A673 (cell line): ENCODE results near the gene LRP1B. TPM values are rescaled to one million over a fixed set of nuclear protein-coding genes. Genes with fewer than 3 reads are reported as not detected.

Source experiments
- BruUV-seq: library from RNA; stranded (reverse); fragments of 400-500 nt; replicated peaks from 2 replicates; lab custom pipeline; 2021; lab: Mats Ljungman, UMichigan
- CTCF ChIA-PET: fragments of 300-600 bp; sonication (Branson Sonifier 250); formaldehyde crosslinking; loops from one replicate; lab custom pipeline; 2022; ENCODE audit warnings: antibody characterized with exemption; lab: Charles Lee
- POLR2A ChIA-PET: fragments of 300-600 bp; sonication (Branson Sonifier 250); formaldehyde crosslinking; loops from one replicate; lab custom pipeline; 2022; ENCODE audit warnings: antibody characterized with exemption; ENCODE audit not compliant: low non-redundant PET; lab: Charles Lee
- DNase-seq: peaks from one replicate; pipeline ENCODE4 v3.0.0-alpha.2; 2015; ENCODE audit warnings: low spot score
- H3K27ac ChIP-seq: fragments of 200-600 bp; sonication (generic); 2 replicates; pipeline ENCODE4 v1.5.1; 2016; ENCODE audit warnings: mixed run types, low read depth, mild to moderate bottlenecking, mixed read lengths, antibody characterized with exemption, low read length; ENCODE audit not compliant: poor library complexity, severe bottlenecking
- H3K27me3 ChIP-seq: fragments of 200-600 bp; sonication (generic); replicated peaks from 2 replicates; pipeline ENCODE4 v1.6.1; 2017; ENCODE audit warnings: mixed run types, low read depth, mild to moderate bottlenecking, mixed read lengths, antibody characterized with exemption, low read length; ENCODE audit not compliant: insufficient read depth, poor library complexity
- H3K36me3 ChIP-seq: fragments of 200-600 bp; sonication (generic); 2 replicates; pipeline ENCODE4 v1.6.1; 2016; ENCODE audit warnings: mixed run types, mild to moderate bottlenecking, mixed read lengths, antibody characterized with exemption, low read length; ENCODE audit not compliant: insufficient read depth, poor library complexity, severe bottlenecking
- H3K4me1 ChIP-seq: fragments of 200-600 bp; sonication (generic); 2 replicates; pipeline ENCODE4 v1.6.1; 2017; ENCODE audit warnings: mixed run types, mild to moderate bottlenecking, mixed read lengths, antibody characterized with exemption, low read length; ENCODE audit not compliant: insufficient read depth, poor library complexity, severe bottlenecking
- H3K4me3 ChIP-seq: fragments of 200-600 bp; sonication (generic); 2 replicates; pipeline ENCODE4 v1.5.1; 2016; ENCODE audit warnings: low read depth, mixed run types, mild to moderate bottlenecking, mixed read lengths, low read length; ENCODE audit not compliant: poor library complexity, severe bottlenecking
- H3K9me3 ChIP-seq: fragments of 200-600 bp; sonication (generic); 2 replicates; pipeline ENCODE4 v1.6.1; 2016; ENCODE audit warnings: mixed run types, low read depth, mild to moderate bottlenecking, mixed read lengths, antibody characterized with exemption, low read length; ENCODE audit not compliant: poor library complexity, severe bottlenecking
- EZH2 ChIP-seq: fragments of 200-600 bp; sonication (generic); IDR thresholded peaks from 2 replicates; pipeline ENCODE4 v1.6.1; 2017; ENCODE audit warnings: borderline replicate concordance, low read depth, mild to moderate bottlenecking, mixed read lengths, antibody characterized with exemption, low read length; ENCODE audit not compliant: poor library complexity, severe bottlenecking
- intact Hi-C: fragments of 100-400 bp; cut with micrococcal nuclease; formaldehyde crosslinking; loops from one replicate; pipeline ENCODE4 v1.10.0; 2022; ENCODE audit not compliant: unreplicated experiment
- total RNA-seq: library from RNA; stranded (reverse); gene quantifications from 2 replicates; pipeline ENCODE4 v1.2.3, GENCODE V29; 2021
- TF ChIP-seq, protein P1 (sequence below): fragments of 300-800, 200-600 bp; sonication (generic); conservative IDR thresholded peaks from 2 replicates; pipeline ENCODE4 v1.5.1; 2017; ENCODE audit warnings: low read depth, mild to moderate bottlenecking, antibody characterized with exemption, low read length, moderate library complexity, mixed read lengths

Gene LRP1B
- total RNA-seq, 1 experiment from 2014 or later: 9.9 TPM

DNA sequence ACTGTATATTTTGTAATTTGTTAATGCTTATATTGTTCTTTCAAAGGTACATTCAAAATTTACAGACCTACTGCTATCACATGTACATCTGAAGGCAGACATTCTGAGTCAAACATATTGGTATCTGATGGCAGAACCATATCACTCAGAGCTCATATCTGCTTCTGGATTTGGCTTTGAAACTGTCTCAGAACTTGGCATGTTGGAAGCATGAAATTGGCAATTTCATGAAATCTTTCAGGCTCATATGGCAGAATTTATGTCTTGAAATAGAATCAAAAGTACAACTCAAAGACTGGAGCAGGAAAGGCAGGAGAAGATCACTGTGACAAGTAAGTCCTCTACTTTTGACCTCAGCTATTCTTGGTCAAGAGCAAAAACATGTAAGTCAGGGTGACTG lies 202.3 kb downstream of the LRP1B start:
- Histone ChIP-seq H3K4me1 (no peaks in the 10 kb centered on the region), H3K4me3 (no peak overlapping the region), H3K27me3 (no peaks in the 10 kb centered on the region), H3K36me3 (no peaks in the 10 kb centered on the region), H3K27ac (no peak overlapping the region), H3K9me3 (no peaks in the 10 kb centered on the region)
- POLR2A ChIA-PET: no interaction called here
- no peak for DNase-seq
- BruUV-seq: no TSS peak
- intact Hi-C loops: no loop called here
- TF ChIP-seq EZH2: no peak
- TF ChIP-seq, protein P1, sequence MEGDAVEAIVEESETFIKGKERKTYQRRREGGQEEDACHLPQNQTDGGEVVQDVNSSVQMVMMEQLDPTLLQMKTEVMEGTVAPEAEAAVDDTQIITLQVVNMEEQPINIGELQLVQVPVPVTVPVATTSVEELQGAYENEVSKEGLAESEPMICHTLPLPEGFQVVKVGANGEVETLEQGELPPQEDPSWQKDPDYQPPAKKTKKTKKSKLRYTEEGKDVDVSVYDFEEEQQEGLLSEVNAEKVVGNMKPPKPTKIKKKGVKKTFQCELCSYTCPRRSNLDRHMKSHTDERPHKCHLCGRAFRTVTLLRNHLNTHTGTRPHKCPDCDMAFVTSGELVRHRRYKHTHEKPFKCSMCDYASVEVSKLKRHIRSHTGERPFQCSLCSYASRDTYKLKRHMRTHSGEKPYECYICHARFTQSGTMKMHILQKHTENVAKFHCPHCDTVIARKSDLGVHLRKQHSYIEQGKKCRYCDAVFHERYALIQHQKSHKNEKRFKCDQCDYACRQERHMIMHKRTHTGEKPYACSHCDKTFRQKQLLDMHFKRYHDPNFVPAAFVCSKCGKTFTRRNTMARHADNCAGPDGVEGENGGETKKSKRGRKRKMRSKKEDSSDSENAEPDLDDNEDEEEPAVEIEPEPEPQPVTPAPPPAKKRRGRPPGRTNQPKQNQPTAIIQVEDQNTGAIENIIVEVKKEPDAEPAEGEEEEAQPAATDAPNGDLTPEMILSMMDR: no peak
- CTCF ChIA-PET: no interaction called here

GRCh38 chr2:141927536-141927935 lies 203.3 kb downstream of the LRP1B start:
- Histone ChIP-seq H3K4me1 (no peaks in the 10 kb centered on the region), H3K4me3 (no peak overlapping the region), H3K27ac (no peak overlapping the region), H3K27me3 (no peaks in the 10 kb centered on the region), H3K9me3 (no peaks in the 10 kb centered on the region), H3K36me3 (no peaks in the 10 kb centered on the region)
- ChIA-PET POLR2A (no interaction called here), CTCF (no interaction called here)
- no peak for TF ChIP-seq EZH2
- TF ChIP-seq, protein P1: no peak
- no peak for DNase-seq
- no TSS peak for BruUV-seq
- intact Hi-C loops: no loop called here

DNA sequence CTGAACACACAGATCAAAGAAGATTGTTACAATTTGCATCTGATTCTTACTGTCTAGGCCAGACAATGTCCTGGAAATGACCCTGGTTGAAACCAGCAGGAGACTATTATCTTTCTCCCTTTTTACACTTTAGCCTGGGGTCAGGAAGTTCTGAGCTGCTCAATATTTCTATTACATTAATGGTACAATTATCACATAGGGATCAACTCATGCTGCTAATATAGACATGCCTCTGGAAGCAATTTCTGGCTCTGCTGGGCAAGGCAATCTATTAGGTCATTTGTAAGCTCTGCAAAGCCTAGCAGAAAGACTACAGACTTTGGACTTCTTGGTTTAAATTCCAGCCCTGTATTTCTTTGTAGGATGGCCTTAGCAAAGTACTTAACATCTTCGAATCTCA lies 205.3 kb downstream of the LRP1B start:
- POLR2A ChIA-PET: no interaction called here
- DNase-seq: peak; percentile 7
- no peak overlapping the region for H3K4me3 ChIP-seq
- CTCF ChIA-PET: no interaction called here
- no peaks in the 10 kb centered on the region for H3K27me3 ChIP-seq
- no peaks in the 10 kb centered on the region for H3K4me1 ChIP-seq
- intact Hi-C loops: no loop called here
- BruUV-seq: no TSS peak
- TF ChIP-seq, protein P1: no peak
- TF ChIP-seq EZH2: no peak
- H3K9me3 ChIP-seq: no peaks in the 10 kb centered on the region
- H3K27ac ChIP-seq: no peak overlapping the region
- no peaks in the 10 kb centered on the region for H3K36me3 ChIP-seq
